BE2C (cell line): ENCODE results near the gene PGAM5.

ENCODE experiments used
- DNase-seq: peaks from one replicate; pipeline ENCODE4 v3.0.0-alpha.2; 2020
- H3K27me3 ChIP-seq: fragments of 250-450 bp; sonication (Bioruptor Pico); 2 replicates; pipeline ENCODE4 v1.5.1; 2020; ENCODE audit warnings: mild to moderate bottlenecking
- H3K36me3 ChIP-seq: fragments of 250-450 bp; sonication (Bioruptor Pico); 2 replicates; pipeline ENCODE4 v1.5.1; 2020; ENCODE audit warnings: mild to moderate bottlenecking
- H3K4me1 ChIP-seq: fragments of 250-450 bp; sonication (Bioruptor Pico); 2 replicates; pipeline ENCODE4 v1.5.1; 2020
- H3K4me3 ChIP-seq: 2 replicates; pipeline ENCODE4 v1.5.1; 2011; ENCODE audit warnings: low read depth, low read length
- H3K9me3 ChIP-seq: fragments of 250-450 bp; sonication (Bioruptor Pico); 2 replicates; pipeline ENCODE4 v1.5.1; 2020
- TF ChIP-seq, protein P1 (sequence below): IDR thresholded peaks from 2 replicates; pipeline ENCODE4 v1.5.1; 2012; ENCODE audit warnings: mild to moderate bottlenecking, low read depth, low read length

Gene PGAM5

DNA sequence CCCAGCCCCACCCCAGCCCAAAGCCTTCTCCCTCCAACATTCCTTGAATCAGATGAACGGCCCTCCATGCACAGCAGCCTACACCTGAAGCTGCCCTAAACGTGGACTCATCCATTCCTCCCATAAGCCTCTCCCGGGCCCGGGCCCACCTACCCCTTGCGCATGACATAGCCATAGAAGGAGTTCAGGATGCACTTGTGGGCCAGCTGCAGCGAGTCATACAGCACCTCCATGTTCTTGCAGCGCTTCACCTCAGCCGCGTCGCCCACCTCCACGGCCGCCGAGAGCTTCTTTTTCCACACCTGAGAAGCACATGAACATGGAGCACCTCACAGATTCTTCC is 45.5 kb upstream of the PGAM5 start:
- H3K36me3 ChIP-seq: peaks cover 95% of the 10 kb centered on the region
- H3K4me3 ChIP-seq: no peak overlapping the region
- no peaks in the 10 kb centered on the region for H3K27me3 ChIP-seq
- TF ChIP-seq, protein P1, sequence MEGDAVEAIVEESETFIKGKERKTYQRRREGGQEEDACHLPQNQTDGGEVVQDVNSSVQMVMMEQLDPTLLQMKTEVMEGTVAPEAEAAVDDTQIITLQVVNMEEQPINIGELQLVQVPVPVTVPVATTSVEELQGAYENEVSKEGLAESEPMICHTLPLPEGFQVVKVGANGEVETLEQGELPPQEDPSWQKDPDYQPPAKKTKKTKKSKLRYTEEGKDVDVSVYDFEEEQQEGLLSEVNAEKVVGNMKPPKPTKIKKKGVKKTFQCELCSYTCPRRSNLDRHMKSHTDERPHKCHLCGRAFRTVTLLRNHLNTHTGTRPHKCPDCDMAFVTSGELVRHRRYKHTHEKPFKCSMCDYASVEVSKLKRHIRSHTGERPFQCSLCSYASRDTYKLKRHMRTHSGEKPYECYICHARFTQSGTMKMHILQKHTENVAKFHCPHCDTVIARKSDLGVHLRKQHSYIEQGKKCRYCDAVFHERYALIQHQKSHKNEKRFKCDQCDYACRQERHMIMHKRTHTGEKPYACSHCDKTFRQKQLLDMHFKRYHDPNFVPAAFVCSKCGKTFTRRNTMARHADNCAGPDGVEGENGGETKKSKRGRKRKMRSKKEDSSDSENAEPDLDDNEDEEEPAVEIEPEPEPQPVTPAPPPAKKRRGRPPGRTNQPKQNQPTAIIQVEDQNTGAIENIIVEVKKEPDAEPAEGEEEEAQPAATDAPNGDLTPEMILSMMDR: no peak
- DNase-seq: no peak
- no peaks in the 10 kb centered on the region for H3K4me1 ChIP-seq
- H3K9me3 ChIP-seq: no peaks in the 10 kb centered on the region

DNA sequence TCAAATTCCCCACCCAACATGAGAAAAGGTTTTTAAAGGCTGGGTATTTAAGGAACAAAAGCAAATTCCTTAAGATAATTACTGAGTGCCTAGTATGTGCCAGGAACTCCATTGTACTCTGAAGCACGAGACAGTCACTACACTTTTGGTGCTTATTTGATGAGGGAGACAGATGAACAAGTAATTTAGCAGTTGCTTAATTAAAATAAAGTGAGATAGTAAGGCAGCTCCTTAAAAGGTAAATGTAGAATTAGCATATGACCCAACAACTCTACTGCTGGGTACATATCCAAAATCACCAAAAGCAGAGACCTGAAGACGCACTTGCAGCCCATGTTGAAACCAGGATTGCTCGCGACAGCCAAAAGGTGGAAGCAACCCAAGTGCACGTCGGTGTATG is 44.8 kb upstream of the PGAM5 start:
- no peak for DNase-seq
- TF ChIP-seq, protein P1: no peak
- Histone ChIP-seq H3K27me3 (no peaks in the 10 kb centered on the region), H3K4me1 (no peaks in the 10 kb centered on the region), H3K9me3 (no peaks in the 10 kb centered on the region), H3K4me3 (no peak overlapping the region), H3K36me3 (peaks cover 95% of the 10 kb centered on the region)

DNA sequence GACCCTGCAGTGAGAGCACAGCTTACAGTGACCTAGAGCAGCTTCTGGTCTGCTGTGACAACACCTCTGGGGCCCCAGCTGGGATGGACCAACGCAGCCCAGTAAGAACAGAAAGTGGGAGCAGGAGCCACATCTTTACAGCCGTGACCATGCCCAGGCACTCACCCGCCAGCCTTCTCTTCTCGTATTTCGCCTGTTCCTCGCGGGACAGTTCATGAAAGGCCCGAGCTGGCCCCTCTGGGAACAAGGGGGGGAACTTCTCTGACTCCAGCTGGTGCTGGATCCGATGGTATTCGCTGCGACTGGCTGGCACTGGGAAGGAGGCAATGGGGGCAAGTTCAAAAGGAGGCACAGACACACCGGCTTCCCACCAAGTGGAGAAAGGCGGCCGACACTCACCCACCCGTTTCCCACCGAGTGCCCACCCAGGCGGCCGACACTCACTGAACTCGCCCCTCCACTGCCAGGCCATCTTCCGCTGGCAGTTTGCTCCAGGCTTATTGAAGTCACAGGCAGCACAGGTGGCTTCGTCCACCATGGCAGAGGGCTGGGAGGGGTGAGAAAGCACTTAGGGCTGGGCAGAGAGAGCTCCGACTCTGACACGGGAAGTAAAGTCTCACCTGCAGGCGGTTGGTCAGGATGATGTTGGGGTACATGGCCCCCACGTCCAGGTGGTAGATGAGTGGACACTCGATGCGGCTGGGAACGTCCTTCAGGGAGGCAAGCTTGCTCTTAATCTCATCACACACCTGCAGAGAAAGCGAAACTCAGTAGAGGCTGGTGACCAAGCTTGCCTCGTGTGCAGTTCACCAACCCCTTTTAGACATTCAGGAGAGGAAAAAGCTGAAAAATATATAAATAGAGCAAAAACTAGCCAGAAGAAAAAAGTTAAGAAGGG is 42.2 kb upstream of the PGAM5 start:
- TF ChIP-seq, protein P1: no peak
- no peak overlapping the region for H3K4me3 ChIP-seq
- peaks cover 88% of the 10 kb centered on the region for H3K36me3 ChIP-seq
- no peak for DNase-seq
- no peaks in the 10 kb centered on the region for H3K9me3 ChIP-seq
- H3K4me1 ChIP-seq: no peaks in the 10 kb centered on the region
- H3K27me3 ChIP-seq: no peaks in the 10 kb centered on the region

DNA sequence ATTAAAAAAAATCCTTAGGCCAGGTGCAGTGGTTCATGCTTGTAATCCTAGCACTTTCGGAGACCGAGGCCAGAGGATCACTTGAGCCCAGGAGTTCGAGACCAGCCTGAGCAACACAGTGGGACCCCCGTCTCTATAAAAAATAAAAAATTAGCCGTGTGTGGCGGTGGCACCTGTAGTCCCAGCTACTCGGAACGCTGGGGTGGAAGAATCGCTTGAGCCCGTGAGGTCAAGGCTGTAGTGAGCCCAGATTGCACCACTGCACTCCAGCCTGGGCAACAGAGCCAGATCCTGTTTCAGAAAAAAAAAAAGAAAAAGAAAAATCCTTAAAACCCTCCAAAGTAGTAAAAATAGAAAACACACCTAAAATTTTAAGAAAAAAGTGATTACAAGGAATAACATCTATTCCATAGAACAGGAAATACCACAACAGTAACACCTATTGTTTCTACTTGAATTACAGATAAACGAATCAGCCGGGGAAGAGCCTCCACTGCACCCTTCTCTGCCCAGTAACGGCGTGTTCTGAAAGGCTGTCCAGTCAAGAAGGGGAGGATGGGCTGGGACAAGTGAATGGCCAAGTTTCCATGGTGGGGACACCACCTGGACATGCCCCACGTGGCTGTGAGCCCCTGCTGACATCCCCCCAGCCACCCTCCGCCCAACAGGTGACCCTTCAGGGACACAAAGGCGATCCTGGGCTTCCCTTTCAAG is 41.3 kb upstream of the PGAM5 start:
- DNase-seq: no peak
- TF ChIP-seq, protein P1: no peak
- peaks cover 86% of the 10 kb centered on the region for H3K36me3 ChIP-seq

DNA sequence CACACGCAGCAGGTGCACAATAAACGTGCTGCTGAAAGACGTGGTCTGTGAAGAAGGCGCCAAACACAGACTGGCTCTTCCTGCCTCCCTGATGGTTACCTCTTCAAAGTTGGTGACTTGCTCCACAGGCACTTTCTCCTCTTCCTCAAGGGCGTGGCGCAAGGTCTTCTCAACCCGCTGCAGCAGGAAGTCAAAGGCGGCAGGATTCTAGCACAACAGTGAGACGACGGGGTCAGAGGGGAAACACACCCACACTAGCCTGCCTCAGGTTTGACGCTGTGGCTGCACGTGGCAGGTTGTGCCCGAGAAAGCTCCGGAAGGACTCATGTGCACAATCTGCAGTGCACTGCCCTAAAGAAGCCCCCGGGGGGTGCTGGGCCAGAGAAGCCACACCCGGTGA is 38.5 kb upstream of the PGAM5 start:
- no peaks in the 10 kb centered on the region for H3K4me1 ChIP-seq
- no peaks in the 10 kb centered on the region for H3K27me3 ChIP-seq
- DNase-seq: no peak
- no peak overlapping the region for H3K4me3 ChIP-seq
- peaks cover 85% of the 10 kb centered on the region for H3K36me3 ChIP-seq
- H3K9me3 ChIP-seq: no peaks in the 10 kb centered on the region
- TF ChIP-seq, protein P1: no peak

More for the DNA sequence above, 41.3 kb upstream of the PGAM5 start:
- Histone ChIP-seq H3K4me3 (no peak overlapping the region), H3K9me3 (no peaks in the 10 kb centered on the region), H3K4me1 (no peaks in the 10 kb centered on the region), H3K27me3 (no peaks in the 10 kb centered on the region)

DNA sequence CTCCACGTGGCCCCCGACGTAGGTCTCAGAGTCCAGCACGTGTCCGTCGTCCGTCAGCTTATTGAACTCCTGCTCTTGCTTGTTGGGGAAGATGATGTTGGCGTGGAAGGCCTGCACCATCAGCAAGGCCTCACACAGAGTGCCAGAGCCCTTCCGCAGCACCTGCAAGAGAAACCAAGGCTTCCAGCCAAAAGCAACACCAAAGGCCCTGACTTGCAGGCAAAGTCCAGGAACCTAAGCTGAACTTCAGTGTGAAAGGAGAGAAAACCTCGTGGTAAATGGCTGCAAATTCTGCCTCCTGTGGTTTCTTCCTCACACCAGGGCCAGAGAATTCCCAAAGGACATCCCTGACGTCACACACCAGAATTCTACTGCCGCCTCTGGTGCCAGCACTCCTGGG is 38.0 kb upstream of the PGAM5 start:
- TF ChIP-seq, protein P1: no peak
- Histone ChIP-seq H3K27me3 (no peaks in the 10 kb centered on the region), H3K4me3 (no peak overlapping the region), H3K4me1 (no peaks in the 10 kb centered on the region), H3K36me3 (peaks cover 85% of the 10 kb centered on the region), H3K9me3 (no peaks in the 10 kb centered on the region)
- no peak for DNase-seq
